H1 (cell line): ENCODE results near the gene RDH16. TPM values are rescaled to one million over a fixed set of nuclear protein-coding genes. Genes with fewer than 3 reads are reported as not detected.

Source experiments
- CHD1 ChIP-seq: IDR thresholded peaks from 2 replicates; pipeline ENCODE4 v1.6.1; 2012; ENCODE audit warnings: low read depth, low read length, improper control_type of control experiment
- JUN ChIP-seq: IDR thresholded peaks from 2 replicates; pipeline ENCODE4 v1.6.1; 2011; ENCODE audit warnings: low read depth, mild to moderate bottlenecking, improper control_type of control experiment, low read length
- RAD21 ChIP-seq, 2 experiments: IDR thresholded peaks in 1 of 2; conservative IDR thresholded peaks in 1 of 2; 2 replicates each; pipeline ENCODE4 v1.6.1; 2011; ENCODE audit warnings: low read depth in 2 of 2, low read length in 2 of 2, improper control_type of control experiment in 1 of 2, inconsistent platforms in 1 of 2, mild to moderate bottlenecking in 1 of 2, moderate library complexity in 1 of 2
- RBBP5 ChIP-seq: IDR thresholded peaks from 2 replicates; pipeline ENCODE4 v1.7.1; 2012; ENCODE audit warnings: low read depth, mild to moderate bottlenecking, inconsistent platforms, low read length, moderate library complexity, borderline replicate concordance
- polyA plus RNA-seq, 7 experiments: library from polyadenylated mRNA; depleted of rRNA in 3 of 7; stranded (reverse) in 5 of 7; unstranded in 2 of 7; fragments of >200 nt in 5 of 7; fragments of 200-250 nt in 2 of 7; gene quantifications; 1 replicate in 5 of 7; 2 replicates in 1 of 7; 4 replicates in 1 of 7; pipeline versions ENCODE4 v1.2.1 to v1.2.3, GENCODE V29; 2011 to 2013; ENCODE audit warnings: missing spikeins in 2 of 7, mixed read lengths in 2 of 7
- total RNA-seq: library from RNA; stranded (reverse); fragmentation: NEBNext Ultra II Directional; extraction: Animal tissue kit (Norgen Biotek cat#: 25700); gene quantifications from 2 replicates; pipeline ENCODE4 v1.2.1, GENCODE V29; 2021

Gene RDH16
- total and polyA plus RNA-seq, 2 of the 8 experiments (the other 6 are each of a cell fraction or from before 2014, with no cell fraction given): 0.30 to 0.79 TPM

DNA sequence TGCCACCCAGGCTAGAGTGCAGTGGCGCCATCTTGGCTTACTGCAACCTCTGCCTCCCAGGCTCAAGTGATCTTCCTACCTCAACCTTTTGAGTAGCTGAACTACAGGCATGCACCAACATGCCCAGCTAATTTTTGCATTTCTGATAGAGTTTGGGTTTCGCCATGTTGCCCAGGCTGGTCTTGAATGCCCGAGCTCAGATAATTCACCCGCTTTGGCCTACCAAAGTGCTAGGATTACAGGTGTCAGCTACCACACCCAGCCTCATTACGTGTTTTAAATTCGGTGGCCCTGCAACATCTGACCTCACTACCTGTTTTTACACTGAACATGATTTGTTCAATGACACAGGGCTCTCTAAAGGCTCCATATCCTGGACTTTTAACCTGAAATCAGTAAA, 22.9 kb upstream of the RDH16 start (continued):
- TF ChIP-seq CHD1 (no peak), RBBP5 (no peak), RAD21 (IDR thresholded peaks at IDR 0.05 in 1 of 2, conservative IDR thresholded peaks at IDR 0.05 in 1 of 2; ENCODE audit: low read depth in 2 of 2, low read length in 2 of 2) (no peak), JUN (no peak)
